ENCODE data around the gene LAIR1.
"Not testable (repeated sequence)": the region's sequence is repeated elsewhere in the genome, so short reads cannot be mapped to it uniquely, and the experiment has no call there.

LAIR1 gene

DNA sequence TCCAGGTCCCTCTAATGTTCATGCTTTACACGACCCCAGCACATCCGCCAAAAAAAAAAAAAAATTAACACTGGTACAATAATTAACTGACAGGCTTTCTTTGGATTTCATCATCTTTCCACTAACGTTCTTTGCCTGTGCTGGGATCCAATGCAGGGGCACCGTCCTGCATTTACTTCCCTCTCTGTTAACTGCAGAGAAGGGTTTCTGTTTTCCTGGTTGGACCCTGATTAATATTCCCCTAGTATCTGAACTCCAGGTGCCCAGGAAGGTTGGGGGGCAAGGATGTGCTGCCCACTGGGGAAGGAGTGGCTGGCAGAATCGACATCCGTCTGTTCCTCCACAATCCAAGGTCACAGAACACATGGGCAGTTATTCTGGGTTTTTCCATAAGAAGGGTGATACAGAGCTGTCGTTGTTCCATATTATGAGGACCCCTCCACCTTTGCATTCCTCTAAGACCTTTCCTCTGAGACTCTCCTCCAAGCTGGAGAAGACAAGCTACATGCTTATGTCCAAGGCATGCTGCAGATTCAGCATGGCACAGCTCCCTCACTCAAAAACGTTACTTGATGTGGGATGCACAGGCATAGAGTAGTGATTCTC is 4.5 kb upstream of the LAIR1 start:
- H3K9ac ChIP-seq (ENCODE audit: insufficient read length, low read depth), result no peak overlapping the region
- no peaks in the 10 kb centered on the region for H3K36me3 ChIP-seq (ENCODE audit: insufficient read depth, insufficient read length, low read length)
- no peak for DNase-seq (ENCODE audit: low read depth, low spot score)
- H3K9me3 ChIP-seq (ENCODE audit: insufficient read depth, low read length), result no peaks in the 10 kb centered on the region
- H3K27me3 ChIP-seq (ENCODE audit: insufficient read depth, insufficient read length), result no peaks in the 10 kb centered on the region
- TF ChIP-seq YY1 (IDR thresholded peaks at IDR 0.05; ENCODE audit: insufficient read depth, insufficient read length), result no peak
- no peak for TF ChIP-seq ZNF274 (IDR thresholded peaks at IDR 0.05; ENCODE audit: low read depth, low read length)
- no peak for TF ChIP-seq SUZ12 (IDR thresholded peaks at IDR 0.05; ENCODE audit: extremely low read depth, insufficient read depth, insufficient read length)
- no peaks in the 10 kb centered on the region for H3K4me1 ChIP-seq (ENCODE audit: insufficient read depth, insufficient read length)
- H3K4me3 ChIP-seq (ENCODE audit: insufficient read length, low read depth), result no peak overlapping the region

DNA sequence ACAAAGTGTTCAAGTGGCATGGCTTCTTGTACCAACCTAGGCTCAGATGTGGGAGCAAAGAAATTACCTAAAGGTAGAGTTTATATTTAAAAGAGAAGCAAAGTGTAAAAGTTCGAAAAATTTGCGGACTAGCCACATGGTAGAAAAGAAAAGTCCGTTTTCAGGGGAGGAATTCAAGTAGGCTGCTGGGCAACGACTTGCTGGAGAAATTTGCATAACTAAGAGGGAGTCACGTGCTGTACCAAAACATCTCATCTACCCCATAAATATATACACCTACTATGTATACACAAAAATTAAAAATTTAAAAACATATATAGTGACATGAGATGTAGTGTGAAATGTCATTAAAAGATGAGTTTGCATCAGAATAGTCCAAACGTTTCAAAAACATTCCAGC is 2.1 kb upstream of the LAIR1 start:
- H3K9me3 ChIP-seq (ENCODE audit: insufficient read depth, low read length), result no peaks in the 10 kb centered on the region
- H3K4me1 ChIP-seq (ENCODE audit: insufficient read depth, insufficient read length), result no peaks in the 10 kb centered on the region
- H3K4me3 ChIP-seq (ENCODE audit: insufficient read length, low read depth), result no peak overlapping the region
- H3K9ac ChIP-seq (ENCODE audit: insufficient read length, low read depth), result no peak overlapping the region
- no peak for DNase-seq (ENCODE audit: low read depth, low spot score)
- TF ChIP-seq YY1 (IDR thresholded peaks at IDR 0.05; ENCODE audit: insufficient read depth, insufficient read length) (no peak), SUZ12 (IDR thresholded peaks at IDR 0.05; ENCODE audit: extremely low read depth, insufficient read depth, insufficient read length) (no peak), ZNF274 (IDR thresholded peaks at IDR 0.05; ENCODE audit: low read depth, low read length) (no peak)
- no peaks in the 10 kb centered on the region for H3K36me3 ChIP-seq (ENCODE audit: insufficient read depth, insufficient read length, low read length)
- no peaks in the 10 kb centered on the region for H3K27me3 ChIP-seq (ENCODE audit: insufficient read depth, insufficient read length)

DNA sequence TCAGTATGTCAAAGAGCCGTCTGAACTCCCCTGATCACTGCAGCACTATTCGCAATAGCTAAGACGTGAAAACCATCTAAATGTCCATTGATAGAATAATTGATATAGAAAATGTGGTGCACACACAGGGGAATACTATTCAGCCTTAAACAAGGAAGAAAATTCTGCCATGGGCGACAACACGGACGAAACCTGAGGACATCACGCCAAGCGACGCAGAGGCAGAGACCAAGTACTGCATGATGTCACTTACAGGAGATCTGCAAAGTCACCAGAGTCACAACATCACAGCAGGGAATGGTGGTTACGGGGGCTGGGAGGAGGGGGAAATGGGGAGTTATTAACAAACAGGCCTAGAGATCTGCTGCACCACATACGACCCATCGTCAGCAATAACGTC is 1.1 kb upstream of the LAIR1 start:
- not testable (repeated sequence) for H3K4me3 ChIP-seq (ENCODE audit: insufficient read length, low read depth); H3K9ac ChIP-seq (ENCODE audit: insufficient read length, low read depth); DNase-seq (ENCODE audit: low read depth, low spot score); H3K36me3 ChIP-seq (ENCODE audit: insufficient read depth, insufficient read length, low read length); H3K9me3 ChIP-seq (ENCODE audit: insufficient read depth, low read length); H3K4me1 ChIP-seq (ENCODE audit: insufficient read depth, insufficient read length); H3K27me3 ChIP-seq (ENCODE audit: insufficient read depth, insufficient read length)

DNA sequence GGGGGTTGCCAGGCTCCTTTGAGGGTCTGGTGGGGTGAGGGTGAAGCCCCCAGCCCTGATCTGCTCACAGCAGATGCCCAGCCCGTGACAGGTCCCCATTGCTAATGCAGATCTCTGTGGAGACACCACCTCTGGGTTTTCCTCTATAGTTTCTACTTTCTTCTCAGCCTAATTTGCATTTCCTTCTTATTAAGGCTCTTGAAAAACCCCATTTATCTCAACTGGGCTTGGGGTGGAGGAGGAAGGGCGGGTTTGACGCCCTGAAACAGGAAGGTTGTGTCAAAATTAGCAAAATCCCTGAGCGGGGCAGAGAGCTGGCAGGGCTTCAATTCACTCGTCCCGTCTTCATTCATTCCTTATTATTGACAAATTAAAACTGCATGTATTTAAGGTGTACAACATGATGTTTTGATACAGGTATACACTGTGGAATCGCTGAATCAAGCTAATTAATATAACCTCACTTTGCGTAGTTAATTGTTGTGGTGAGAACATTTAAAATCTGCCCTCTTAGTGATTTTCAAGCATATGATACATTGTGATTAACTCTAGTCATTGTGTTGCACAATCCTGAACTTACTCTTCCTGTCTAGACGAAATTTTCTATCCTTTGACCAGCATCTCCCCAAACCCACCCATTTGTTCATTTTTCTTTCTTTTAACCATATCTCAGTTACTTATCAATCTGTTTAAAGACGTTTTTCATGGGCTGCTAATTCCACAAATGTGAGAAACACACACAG is 2.9 kb downstream of the LAIR1 start:
- not testable (repeated sequence) for H3K27me3 ChIP-seq (ENCODE audit: insufficient read depth, insufficient read length); H3K4me1 ChIP-seq (ENCODE audit: insufficient read depth, insufficient read length); H3K9me3 ChIP-seq (ENCODE audit: insufficient read depth, low read length); H3K4me3 ChIP-seq (ENCODE audit: insufficient read length, low read depth); H3K36me3 ChIP-seq (ENCODE audit: insufficient read depth, insufficient read length, low read length); DNase-seq (ENCODE audit: low read depth, low spot score); H3K9ac ChIP-seq (ENCODE audit: insufficient read length, low read depth)

DNA sequence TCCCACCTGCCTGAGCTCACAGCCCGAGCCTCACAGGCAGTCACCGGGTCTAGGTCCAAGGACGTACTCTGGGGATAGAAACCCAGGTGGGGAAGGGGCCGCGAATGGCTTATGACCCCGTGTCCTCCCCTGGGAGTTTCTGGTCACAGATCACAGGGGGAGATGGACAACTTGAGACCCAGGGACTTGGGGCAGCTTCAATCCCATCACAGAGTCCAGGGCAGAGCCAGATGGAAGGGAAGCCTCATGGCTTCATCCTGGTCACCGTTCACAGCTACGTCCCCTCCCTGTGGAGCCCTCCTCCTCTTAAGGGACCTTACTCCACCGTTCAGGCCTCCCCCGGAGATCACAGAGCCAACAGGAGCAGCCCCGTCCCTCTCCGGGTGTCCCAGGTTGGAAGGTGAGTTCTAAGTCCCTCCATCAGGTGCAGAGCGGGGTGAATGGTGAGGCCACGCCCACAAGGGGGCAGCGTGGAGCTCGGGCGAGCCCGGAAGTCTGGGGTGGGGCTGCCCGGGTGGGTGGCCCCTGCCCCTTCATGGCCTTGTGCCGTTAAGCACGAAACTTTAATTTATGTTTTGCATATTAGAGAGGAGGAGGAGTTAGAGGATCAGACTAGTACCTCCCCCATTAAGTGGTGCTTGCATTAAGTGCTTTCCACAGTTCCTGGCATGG is 5.4 kb downstream of the LAIR1 start:
- not testable (repeated sequence) for H3K36me3 ChIP-seq (ENCODE audit: insufficient read depth, insufficient read length, low read length)

DNA sequence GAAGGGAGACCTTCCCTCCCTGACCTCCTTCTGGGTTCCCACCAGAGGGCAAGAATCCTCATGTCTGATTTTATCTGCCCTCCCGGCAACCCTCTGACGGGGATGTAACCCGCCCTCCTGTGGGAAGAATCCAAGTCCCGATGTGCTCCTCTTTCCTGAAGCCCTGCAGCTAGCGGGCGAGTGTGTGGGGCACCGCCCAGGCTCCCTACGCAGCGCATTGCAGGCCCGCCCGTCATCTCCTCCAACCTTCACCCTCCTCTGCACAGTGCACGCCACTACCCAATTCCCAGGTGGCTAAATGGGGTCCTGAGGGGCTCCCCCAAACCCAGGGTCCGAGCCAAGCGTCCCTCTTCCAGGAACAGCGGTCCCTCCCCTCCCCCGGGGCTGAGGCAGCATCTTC is 7.3 kb downstream of the LAIR1 start:
- H3K4me1 ChIP-seq (ENCODE audit: insufficient read depth, insufficient read length), result peaks cover 2% of the 10 kb centered on the region

More for the DNA sequence above, 5.4 kb downstream of the LAIR1 start:
- not testable (repeated sequence) for H3K27me3 ChIP-seq (ENCODE audit: insufficient read depth, insufficient read length); H3K4me3 ChIP-seq (ENCODE audit: insufficient read length, low read depth); H3K4me1 ChIP-seq (ENCODE audit: insufficient read depth, insufficient read length); DNase-seq (ENCODE audit: low read depth, low spot score); H3K9me3 ChIP-seq (ENCODE audit: insufficient read depth, low read length); H3K9ac ChIP-seq (ENCODE audit: insufficient read length, low read depth)

DNA sequence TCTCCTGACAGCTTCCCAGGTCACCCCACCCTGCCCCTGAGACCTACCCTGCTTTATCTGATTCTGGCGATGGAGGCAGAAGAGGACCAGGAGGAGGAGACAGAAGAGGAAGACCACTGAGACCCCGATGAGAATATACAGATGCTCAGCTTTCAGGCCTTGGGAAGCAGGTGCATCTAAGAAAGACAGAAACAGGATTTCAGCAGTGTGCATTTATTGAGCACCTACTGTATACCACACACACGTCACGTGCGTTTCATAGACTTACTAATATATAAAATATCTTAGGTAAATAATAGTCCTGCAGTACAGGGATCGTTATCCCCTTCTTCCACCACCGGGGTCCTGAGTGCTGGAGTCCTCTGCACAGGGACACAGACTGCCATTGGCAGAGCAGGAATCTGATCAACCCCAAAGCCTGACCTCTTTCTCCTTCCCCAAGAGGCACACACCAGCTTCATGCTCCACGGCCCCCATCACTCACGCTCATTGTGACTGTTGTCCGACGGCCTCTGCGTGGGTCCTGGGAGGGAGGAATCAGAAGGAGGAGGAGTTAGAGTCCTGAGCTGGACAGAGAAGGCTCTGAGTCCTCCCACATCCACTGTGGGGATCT is 8.2 kb downstream of the LAIR1 start:
- TF ChIP-seq SUZ12 (IDR thresholded peaks at IDR 0.05; ENCODE audit: extremely low read depth, insufficient read depth, insufficient read length), result no peak
- H3K4me3 ChIP-seq (ENCODE audit: insufficient read length, low read depth), result no peak overlapping the region
- no peak for DNase-seq (ENCODE audit: low read depth, low spot score)
- H3K36me3 ChIP-seq (ENCODE audit: insufficient read depth, insufficient read length, low read length), result no peaks in the 10 kb centered on the region
- no peaks in the 10 kb centered on the region for H3K9me3 ChIP-seq (ENCODE audit: insufficient read depth, low read length)
- H3K9ac ChIP-seq (ENCODE audit: insufficient read length, low read depth), result no peak overlapping the region
- peaks cover 2% of the 10 kb centered on the region for H3K4me1 ChIP-seq (ENCODE audit: insufficient read depth, insufficient read length)
- H3K27me3 ChIP-seq (ENCODE audit: insufficient read depth, insufficient read length), result no peaks in the 10 kb centered on the region

More for the DNA sequence above, 7.3 kb downstream of the LAIR1 start:
- no peak for TF ChIP-seq YY1 (IDR thresholded peaks at IDR 0.05; ENCODE audit: insufficient read depth, insufficient read length)
- no peak for TF ChIP-seq SUZ12 (IDR thresholded peaks at IDR 0.05; ENCODE audit: extremely low read depth, insufficient read depth, insufficient read length)
- no peak for TF ChIP-seq ZNF274 (IDR thresholded peaks at IDR 0.05; ENCODE audit: low read depth, low read length)
- Histone ChIP-seq H3K27me3 (ENCODE audit: insufficient read depth, insufficient read length) (no peaks in the 10 kb centered on the region), H3K9me3 (ENCODE audit: insufficient read depth, low read length) (no peaks in the 10 kb centered on the region), H3K9ac (ENCODE audit: insufficient read length, low read depth) (no peak overlapping the region), H3K36me3 (ENCODE audit: insufficient read depth, insufficient read length, low read length) (no peaks in the 10 kb centered on the region), H3K4me3 (ENCODE audit: insufficient read length, low read depth) (no peak overlapping the region)
- DNase-seq (ENCODE audit: low read depth, low spot score), result no peak

Data from NT2/D1 (cell line).